PC-3 (cell line): ENCODE results near the gene RBFOX2.
"Not testable (repeated sequence)": the region's sequence is repeated elsewhere in the genome, so short reads cannot be mapped to it uniquely, and the experiment has no call there.

ENCODE experiments used
- EZH2 ChIP-seq: fragments of 300-600 bp; sonication (generic); IDR thresholded peaks from one replicate; pipeline ENCODE4 v1.6.1; 2017; ENCODE audit warnings: antibody characterized with exemption, mild to moderate bottlenecking, low read length; ENCODE audit not compliant: unreplicated experiment
- TF ChIP-seq, protein P1 (sequence below): fragments of 300-600 bp; sonication (generic); conservative IDR thresholded peaks from 2 replicates; pipeline ENCODE4 v1.5.1; 2017; ENCODE audit warnings: antibody characterized with exemption, low read depth, mild to moderate bottlenecking, low read length

DNA sequence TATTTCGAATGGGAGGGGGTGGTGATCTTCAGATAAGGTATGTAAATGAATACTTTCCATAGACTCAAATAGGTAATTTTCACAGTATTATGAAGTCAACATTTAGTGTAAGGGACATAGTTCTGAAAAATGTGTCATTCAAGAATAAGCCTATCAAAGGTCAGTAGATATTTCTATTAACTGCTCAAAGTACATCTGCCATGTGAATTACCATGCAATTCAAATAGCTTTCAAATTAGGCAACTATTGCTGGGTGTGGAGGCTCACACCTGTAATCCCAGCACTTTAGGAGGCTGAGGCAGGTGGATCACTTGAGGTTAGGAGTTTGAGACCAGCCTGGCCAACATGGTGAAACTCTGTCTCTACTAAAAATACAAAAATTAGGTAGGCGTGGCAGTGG, 236.8 kb downstream of the RBFOX2 start:
- TF ChIP-seq EZH2: not testable (repeated sequence)
- TF ChIP-seq, protein P1, sequence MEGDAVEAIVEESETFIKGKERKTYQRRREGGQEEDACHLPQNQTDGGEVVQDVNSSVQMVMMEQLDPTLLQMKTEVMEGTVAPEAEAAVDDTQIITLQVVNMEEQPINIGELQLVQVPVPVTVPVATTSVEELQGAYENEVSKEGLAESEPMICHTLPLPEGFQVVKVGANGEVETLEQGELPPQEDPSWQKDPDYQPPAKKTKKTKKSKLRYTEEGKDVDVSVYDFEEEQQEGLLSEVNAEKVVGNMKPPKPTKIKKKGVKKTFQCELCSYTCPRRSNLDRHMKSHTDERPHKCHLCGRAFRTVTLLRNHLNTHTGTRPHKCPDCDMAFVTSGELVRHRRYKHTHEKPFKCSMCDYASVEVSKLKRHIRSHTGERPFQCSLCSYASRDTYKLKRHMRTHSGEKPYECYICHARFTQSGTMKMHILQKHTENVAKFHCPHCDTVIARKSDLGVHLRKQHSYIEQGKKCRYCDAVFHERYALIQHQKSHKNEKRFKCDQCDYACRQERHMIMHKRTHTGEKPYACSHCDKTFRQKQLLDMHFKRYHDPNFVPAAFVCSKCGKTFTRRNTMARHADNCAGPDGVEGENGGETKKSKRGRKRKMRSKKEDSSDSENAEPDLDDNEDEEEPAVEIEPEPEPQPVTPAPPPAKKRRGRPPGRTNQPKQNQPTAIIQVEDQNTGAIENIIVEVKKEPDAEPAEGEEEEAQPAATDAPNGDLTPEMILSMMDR: not testable (repeated sequence)
